ENCODE data around the gene MST1.

The MST1 gene

DNA sequence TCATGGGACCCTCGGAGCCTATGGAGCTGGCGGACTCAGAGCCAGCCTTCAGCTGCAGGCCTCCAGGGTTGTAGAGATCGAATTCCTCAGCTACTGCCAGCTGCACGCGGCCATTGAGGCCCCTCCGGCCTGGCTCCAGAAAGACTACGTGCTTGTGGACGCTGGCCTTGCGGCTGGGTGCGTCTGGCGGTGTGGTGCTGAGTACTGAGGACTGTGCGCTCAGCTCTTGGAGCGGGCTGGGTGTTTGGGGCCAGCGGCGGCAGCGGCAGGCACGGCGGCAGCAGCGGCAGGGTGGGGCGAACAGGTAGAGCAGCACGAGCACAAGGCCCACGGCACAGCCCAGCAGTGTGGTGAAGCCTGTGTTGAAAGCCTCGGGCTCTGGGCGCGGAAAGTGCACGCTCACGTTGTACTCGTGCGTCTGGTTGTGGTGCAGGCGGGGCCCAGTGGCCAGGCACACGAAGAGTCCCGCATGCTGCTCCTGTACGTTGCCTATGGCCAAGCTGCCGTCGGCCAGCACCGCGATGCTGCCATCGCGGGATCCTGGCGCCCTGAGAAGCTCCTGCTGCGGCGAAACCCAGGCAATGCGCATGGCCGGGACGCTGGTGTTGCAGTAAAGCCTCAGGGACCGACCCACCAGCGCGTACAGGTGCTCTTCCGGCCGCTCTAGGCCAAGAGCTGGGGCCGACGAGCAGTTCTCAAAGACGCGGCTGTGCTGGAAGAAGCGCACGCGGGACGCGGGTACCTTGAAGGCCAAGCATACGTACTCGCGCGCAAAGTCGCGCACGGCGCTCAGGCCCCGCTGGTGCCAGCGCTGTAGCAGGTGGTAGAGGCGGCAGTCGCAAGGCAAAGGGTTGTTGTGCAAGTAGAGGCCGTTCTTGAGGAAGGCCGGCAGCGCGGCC lies 28.9 kb upstream of the MST1 start:
- peak; percentile 25 for DNase-seq

DNA sequence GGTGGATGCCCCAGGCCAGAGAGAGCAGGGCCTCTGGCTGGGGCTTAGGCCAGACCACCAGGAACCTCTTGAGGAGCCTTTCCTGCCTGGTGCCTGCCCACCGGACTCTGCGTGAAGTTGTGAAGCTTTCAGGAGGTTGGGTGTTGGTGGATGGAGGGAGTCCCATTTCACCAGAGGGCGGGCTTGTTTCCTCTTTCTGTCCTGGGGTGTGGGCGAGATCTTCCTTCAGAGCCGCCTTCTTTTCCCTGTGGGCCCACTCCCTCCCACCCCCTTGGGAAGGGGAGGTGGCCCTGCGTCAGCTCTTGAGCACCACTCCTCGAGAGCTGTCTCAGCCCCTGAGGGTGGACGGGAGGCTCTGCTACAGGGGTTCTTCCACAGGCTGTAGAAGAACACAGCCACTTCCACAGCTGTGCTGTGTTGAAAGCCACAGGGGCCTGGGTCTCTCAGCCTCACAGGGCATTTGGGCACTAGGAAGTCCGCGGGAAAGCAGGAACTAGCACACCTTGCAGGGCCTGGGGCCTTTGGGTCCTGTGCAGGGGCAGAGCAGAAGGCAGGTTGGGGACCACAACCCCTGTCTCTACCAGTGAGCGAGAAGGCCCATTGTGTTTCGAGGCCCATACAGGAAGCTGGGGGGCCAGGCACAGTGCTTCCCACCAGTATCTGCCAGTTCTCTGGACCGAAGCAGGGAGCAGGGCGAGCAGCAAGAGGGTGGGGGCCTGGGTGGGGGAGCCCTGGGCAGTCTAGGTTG lies 28.1 kb upstream of the MST1 start:
- no peak for DNase-seq

DNA sequence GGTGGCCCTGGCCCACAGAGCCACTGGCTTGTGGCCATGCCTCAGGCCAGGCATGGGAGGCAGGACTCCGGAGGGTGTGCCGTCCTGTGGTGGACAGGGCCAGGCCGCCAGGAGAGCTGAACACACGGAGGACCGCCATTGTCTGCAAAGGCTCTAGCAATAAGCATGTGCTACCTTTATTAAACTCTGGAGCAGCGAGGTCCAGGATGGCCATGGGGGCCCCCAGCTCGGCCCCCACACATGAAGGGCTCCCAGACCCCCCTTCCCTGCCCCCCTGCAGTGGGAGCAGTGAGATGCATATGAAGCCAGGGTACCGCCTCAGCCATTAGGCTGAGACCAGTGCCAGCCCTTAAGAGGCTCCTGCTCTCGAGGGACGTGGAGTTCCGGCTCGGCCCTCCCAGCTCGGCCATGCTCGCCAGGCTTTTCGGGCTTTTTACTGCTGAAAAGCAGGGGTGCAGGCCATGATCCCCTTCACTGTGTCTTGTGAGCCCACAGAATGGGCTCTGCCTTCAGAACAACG lies 27.5 kb upstream of the MST1 start:
- DNase-seq: no peak

DNA sequence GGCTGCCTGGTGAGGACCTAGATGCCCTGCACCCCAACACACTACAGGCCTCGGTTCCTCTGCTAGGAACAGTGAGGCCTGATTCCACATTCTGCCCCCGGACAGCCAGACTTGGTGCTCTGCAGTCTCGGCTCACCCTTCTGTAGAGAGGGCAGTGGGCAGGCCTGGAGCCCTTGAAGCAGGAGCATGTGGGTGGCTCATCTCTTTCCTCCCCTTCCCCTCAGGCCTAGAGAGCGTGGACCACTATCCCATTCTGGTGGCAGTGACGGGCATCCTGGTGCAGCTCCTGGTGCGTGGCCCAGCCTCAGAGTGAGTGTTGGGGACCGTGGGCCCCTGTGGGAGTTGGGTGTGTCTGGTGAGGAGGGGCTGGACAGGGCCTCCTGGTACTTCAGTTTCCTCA lies 26.9 kb upstream of the MST1 start:
- DNase-seq: no peak

DNA sequence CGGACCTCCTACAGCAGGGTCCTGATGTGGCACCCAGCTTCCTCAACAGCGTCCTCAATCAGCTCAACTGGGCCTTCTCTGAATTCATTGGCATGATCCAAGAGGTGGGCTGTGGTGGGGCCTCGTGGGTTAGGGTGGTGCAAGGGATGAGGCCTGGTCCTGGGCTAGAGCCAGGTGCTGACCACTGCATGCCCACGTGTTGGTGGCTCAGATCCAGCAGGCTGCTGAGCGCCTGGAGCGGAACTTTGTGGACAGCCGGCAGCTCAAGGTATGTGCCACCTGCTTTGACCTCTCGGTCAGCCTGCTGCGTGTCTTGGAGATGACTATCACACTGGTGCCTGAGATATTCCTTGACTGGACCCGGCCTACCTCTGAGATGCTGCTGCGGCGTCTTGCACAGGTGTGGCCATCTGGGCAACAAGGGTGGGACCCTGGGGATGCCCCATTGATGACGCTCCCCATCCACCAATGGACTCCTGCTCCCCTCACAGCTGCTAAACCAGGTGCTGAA lies 26.4 kb upstream of the MST1 start:
- DNase-seq: no peak

DNA sequence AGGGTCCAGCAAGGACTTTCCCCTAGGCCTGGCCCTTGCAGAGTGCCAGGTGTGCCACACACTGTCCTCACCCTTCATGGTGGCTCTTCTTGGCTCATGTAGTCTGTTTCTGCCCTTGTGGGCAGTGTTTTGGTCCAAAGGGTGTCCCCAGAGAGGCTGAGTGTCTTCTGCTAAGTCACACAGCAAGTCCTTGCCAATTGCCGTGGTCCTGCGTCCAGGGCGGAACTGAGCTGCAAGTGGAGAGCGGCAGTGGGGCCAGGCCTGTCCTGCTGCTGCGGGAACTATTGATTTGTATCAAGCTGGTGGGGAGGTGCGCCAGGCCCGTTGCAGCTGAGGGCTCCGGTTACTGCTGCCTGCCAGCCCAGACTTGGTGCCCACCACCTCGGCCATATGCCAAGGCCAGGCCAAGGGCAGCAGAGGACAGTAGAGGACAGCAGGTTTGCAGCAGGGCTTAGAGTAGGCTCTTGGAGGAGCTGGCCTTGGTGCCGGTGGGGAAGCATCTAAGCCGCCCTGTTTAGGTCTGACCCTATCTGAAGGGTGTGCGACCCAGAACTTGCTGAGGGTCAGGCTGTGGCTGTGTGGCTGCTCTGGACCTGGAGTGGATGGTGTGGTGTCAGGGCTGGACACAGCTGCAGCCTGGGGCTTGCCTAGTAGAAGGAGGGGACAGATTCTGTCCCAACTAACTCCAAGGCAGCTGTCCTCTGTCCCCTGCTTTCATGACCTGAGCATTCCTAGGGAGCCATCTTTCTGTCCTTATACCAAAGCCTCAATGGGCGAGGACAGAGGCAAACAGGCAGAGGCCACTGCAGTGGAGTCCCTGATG lies 25.7 kb upstream of the MST1 start:
- DNase-seq: no peak

DNA sequence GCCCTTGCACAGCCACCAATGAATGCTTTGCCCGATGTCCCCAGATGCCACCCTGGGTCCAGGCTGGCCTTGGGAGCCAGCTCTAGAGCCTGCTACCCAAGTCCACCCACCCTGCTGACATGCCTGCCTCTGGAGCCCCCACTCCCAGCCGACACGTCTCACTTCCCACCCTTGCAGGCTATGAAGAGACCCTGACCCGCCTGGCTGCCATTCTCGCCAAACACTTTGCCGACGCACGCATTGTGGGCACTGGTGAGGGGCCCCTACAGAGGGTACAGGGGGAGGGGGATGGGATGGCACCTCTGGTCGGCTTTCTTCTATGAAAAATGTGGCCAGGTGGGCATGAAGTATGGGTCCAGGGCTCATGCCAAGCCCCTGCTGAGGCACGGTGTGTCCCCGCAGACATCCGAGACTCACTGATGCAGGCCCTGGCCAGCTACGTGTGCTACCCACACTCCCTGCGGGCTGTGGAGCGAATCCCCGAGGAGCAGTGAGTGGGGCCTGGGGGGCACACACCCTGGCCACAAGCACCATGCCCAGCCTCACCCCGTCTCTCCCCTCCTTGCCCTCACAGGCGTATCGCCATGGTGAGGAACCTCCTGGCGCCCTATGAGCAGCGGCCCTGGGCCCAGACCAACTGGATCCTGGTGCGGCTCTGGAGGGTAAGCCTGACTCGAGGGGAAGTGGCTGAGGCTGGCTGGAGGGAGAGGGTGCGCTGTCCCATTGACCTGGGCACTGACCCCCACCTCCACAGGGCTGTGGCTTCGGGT lies 24.2 kb upstream of the MST1 start:
- DNase-seq: no peak

DNA sequence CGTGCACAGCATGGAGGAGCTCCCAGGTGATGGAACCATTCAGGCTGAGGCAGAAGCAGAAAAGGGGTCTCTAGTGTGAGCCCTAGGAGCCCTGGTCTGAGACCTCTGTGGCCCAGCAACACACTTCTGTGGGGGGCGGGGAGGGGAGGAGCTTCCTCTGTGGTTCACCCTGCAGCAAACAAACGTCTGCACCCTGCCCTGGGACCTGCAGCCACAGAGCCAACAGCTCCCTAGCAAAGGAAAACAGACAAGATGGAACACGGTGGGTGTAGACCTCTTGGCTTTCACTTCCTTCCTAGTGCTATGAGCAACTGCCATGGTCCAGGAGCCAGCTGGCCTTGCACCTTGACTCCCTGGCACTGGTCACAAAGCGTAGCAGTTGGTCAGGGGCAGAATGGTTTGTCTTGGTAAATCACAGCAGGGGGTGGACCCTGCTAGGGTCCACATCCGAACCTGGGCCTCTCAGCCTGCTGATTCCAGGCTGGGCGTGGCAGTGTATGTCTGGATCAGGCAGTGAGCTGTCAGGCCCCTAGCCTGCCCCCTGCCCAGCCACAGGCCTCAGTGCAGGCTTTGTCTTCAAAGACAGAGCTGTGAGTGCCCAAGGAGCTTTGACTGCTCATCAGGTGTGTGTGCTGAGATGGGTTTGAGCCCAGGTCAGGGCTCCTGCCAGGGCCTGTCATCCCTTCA lies 23.5 kb upstream of the MST1 start:
- no peak for DNase-seq

DNA sequence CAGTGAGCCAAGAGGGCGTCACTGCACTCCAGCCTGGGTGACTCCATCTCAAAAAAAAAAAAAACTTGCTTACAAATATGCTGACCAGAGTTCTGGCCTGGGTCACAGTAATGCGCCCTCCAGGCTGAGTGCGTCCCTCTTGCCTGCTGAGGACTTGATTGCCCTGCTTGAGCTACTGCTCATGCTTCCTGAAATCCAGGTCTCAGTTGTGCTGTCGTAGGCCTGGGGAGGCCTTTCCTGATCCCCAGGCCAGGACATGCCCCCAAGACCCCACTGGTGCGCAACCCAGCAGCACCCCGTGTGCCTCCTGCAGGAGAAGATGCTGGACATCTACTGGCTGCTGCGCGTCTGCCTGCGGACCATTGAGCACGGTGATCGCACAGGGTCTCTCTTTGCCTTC lies 22.9 kb upstream of the MST1 start:
- no peak for DNase-seq

DNA sequence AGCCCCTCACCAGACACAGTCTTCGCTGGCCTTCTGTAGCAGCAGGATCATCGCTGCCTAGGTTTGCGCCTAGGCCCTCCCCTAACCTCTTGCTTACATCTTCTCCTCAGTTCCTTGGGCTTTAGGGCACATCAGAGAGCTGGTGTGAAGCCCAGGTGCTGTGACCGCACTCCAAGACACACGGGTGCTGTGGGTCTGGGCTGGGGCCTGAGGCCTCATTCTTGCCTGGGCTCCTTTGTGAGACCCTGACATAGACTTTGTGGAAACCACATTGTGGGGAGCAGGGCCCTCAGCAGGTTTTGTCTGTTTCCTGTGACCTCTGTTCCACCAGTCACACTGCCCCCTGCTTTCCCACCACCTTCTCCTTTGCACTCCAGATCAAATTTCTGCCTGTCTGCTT lies 22.2 kb upstream of the MST1 start:
- no peak for DNase-seq

DNA sequence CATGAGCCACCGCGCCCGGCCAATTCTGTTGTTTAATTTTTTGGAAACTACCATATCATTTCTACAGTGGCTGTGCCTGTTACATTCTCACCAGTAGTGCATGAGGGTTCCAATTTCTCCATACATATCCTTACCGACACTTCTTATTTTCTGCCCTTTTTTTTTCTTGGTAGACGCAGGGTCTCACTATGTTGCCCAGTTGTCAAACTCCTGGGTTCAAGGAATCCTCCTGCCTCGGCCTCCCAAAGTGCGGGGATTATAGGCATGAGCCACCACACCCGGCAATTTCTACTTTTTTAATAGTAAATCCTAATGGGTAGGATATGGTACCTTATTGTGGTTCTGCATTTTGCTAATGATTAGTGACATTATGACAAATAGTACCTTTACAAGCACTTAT lies 20.6 kb upstream of the MST1 start:
- DNase-seq: no peak

DNA sequence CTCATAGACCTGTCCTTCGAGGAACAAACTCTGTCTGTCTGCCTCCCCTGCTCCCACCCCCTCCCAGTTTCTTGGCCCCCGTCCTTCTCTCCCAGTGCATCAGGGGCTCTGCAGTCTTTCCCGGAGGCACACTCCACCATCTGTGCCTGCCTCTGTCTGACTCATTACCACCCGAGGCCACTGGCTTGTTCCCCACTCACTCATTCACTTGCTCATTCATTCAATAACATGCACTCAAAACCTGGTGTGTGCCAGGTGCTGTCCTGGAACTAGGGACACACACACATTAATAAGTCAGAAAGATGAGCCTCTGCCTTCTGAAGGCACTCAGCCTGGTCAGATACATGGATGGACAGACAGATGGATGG lies 17.8 kb upstream of the MST1 start:
- no peak for DNase-seq

DNA sequence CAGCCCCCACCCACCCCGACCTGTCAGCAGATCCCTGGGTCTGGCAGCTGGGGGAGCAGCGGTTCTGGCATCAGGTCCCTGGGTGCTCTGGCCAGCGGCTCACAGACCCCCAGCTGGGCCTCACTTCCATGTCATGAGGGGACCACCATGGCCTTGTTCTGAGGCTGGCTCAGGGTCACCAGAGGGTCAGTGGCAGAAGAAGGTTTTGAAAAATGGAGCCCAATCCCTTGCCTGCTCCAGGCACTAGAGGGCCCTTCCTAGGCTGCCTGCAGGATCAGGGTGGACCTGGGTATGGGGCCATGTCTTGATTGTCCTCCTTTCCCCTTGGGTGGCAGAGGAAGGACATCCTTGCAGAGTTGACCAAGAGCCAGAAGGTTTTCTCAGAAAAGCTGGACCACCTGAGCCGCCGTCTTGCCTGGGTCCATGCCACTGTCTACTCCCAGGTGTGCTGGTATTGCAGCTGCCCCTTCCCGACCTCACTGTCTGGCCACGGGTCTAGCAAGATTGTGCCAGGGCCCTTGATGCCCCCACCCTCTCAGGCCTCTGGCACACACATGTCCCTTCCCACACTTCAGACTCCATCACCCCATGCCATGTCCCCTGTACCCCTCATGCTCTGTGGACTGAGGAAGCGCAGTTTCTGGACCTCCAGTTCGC lies 17.3 kb upstream of the MST1 start:
- no peak for DNase-seq

DNA sequence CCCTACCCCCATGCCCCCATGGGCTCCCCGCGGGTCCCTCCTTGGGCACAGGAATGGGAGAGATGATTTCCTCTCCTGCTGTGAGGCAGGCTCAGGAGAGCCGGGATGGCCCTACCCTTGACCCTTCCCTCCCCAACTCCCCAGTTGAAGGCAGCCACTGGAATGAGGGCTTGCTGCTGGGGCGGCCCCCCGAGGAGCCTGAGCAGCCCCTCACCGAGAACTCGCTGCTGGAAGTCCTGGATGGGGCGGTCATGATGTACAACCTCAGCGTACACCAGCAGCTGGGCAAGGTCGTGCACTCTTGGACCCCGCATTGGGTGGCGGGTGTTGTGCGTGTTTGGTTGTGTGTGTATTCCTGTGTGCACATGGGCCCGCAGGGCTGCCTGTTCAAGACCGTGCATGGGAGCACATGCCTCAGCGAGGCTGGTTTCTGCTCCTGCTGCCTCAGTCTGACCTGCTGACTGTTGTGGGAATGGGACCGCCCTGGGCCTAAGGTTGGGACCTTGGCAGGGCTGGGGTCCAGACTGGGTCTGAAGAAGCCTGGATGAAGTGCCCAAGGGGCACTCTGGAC lies 16.2 kb upstream of the MST1 start:
- no peak for DNase-seq

DNA sequence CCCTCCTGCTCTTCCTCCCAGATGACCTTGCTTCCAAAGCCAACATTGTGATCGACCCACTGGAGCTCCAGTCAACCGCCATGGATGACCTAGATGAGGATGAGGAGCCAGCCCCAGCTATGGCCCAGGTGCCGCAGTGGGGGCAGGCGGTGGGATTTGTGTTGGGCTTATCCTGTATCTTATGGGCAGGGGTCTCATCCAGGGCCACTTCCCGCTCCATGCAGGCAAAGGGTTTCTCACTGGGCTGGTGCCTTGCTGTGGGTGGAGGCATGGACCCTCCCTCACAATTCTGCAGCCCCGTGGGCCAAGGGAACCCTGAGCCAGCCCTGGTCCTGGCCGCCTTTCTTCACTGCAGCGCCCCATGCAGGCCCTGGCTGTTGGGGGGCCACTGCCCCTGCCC lies 15.4 kb upstream of the MST1 start:
- no peak for DNase-seq

DNA sequence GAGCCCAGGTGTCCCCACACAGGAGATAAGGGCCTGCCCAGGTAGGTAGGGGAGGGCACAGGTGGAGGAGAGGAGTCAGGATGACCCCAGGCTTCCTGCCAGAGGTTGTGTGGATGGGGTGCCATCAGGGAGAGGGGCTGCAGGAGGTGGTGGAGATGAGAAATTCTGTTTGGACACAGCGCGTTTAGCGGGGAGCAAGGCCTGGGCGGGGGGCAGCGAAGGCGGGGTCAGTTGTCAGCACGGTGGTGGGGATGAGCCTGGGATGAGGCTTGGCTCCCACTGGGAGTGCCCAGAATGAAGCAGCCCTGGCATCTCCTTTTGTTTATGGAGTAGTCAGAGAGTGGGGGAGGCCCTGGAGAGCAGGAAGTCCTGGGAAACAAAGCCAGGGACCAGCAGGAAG lies 14.7 kb upstream of the MST1 start:
- no peak for DNase-seq

DNA sequence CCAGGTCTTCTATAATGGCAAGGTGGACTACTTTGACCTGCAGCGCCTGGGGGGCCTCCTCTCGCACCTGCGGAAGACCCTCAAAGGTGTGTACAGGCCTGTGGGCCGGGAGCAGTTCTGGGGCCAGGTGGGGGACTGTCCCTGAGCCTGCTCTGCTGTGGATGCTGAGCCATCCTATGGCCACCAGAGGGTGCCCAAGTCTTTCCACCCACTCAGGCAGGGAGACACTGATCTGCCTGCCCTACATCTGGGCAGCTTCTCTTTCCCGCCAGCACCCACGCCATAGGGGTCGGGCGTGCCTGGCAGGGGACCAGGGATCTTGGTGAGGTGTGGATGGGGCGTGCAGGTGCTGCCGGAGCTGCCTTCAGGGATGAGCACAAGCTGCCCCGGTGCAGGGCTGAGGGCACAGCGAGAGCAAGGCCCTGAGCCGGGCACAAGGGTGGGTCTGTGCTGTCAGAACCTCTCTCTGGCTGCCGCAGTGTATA lies 14.2 kb upstream of the MST1 start:
- peak; percentile 63 for DNase-seq

DNA sequence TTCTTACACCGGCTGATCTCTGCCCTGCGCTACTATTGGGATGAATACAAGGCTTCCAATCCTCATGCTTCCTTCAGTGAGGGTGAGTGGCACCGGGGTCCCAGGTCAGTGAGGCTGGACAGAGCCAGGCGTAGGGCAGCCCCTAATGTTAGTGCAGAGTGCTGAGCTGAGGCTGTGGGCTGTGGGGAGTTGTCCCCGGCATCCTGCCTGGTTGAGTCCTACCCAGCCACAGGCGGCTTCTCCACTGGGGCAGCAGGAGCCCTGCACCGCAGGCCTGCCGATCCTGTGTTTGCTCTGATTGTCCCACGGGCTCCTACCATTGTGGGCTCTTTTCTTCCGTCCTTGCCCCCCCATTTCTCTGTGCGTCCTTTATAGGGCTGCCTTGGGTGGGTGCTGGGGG lies 13.4 kb upstream of the MST1 start:
- no peak for DNase-seq

DNA sequence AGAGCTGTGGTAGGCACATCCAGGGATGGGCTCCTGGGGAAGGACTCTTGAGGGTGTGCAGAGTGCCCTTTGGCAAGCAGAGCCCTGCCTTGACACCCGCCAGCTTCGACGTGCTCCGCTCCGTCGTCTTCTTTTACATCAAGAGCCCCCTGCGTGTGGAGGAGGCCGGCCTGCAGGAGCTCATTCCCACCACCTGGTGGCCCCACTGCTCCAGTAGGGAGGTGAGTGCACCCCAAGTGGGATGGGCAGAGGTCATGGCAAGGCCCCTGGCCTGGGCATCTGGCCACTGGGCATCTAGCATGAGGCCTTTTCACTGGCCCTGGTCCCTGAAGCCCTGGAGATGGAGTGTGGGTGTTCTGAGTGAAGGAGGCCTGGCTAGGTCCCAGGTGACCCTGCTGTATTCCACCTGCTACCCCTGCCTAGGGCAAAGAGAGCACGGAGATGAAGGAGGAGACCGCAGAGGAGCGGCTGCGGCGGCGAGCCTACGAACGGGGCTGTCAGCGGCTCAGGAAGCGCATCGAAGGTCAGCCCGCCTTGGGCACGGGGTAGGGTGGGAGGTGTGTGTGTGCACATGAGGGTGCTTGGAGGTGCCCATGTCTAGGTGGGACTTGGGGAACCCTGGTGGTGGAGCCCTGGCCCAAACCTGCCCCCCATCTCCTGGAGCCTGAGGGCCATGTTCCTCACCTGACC lies 12.3 kb upstream of the MST1 start:
- no peak for DNase-seq

Measured in NCI-H2029 (cell line).